Calu3 (cell line): ENCODE measurements around the gene SLC25A29. TPM values are rescaled to one million over a fixed set of nuclear protein-coding genes. Genes with fewer than 3 reads are reported as not detected.
"Not testable (repeated sequence)": the region's sequence is repeated elsewhere in the genome, so short reads cannot be mapped to it uniquely, and the experiment has no call there.

Source experiments
- BruUV-seq: library from RNA; stranded (reverse); fragments of 400-500 nt; replicated peaks from 2 replicates; lab custom pipeline; 2021; lab: Mats Ljungman, UMichigan
- CTCF ChIA-PET: fragments of 300-600 bp; sonication (Branson Sonifier 250); formaldehyde crosslinking; loops from one replicate; lab custom pipeline; 2022; ENCODE audit warnings: antibody characterized with exemption; lab: Charles Lee
- DNase-seq: peaks from one replicate; pipeline ENCODE4 v3.0.0; 2022
- H3K27ac Mint-ChIP-seq: one replicate; pipeline ENCODE4 v1.8.0; 2022; ENCODE audit warnings: mixed read lengths; ENCODE audit not compliant: unreplicated experiment
- H3K27me3 Mint-ChIP-seq: one replicate; pipeline ENCODE4 v1.8.0; 2022; ENCODE audit warnings: mixed read lengths; ENCODE audit not compliant: unreplicated experiment
- H3K36me3 Mint-ChIP-seq: one replicate; pipeline ENCODE4 v1.8.0; 2022; ENCODE audit warnings: mild to moderate bottlenecking, moderate library complexity, mixed read lengths; ENCODE audit not compliant: insufficient read depth, unreplicated experiment
- H3K4me1 Mint-ChIP-seq: one replicate; pipeline ENCODE4 v1.8.0; 2022; ENCODE audit warnings: mild to moderate bottlenecking, low read depth, mixed read lengths; ENCODE audit not compliant: unreplicated experiment
- H3K4me3 Mint-ChIP-seq: one replicate; pipeline ENCODE4 v1.8.0; 2022; ENCODE audit warnings: mild to moderate bottlenecking, low read depth, moderate library complexity, mixed read lengths; ENCODE audit not compliant: unreplicated experiment
- H3K9me3 Mint-ChIP-seq: one replicate; pipeline ENCODE4 v1.8.0; 2022; ENCODE audit warnings: low read depth, mixed read lengths; ENCODE audit not compliant: unreplicated experiment
- intact Hi-C: fragments of 100-400 bp; cut with micrococcal nuclease; formaldehyde crosslinking; loops from one replicate; pipeline ENCODE4 v1.10.0; 2022; ENCODE audit not compliant: unreplicated experiment
- total RNA-seq: library from RNA; stranded (reverse); gene quantifications from 2 replicates; pipeline ENCODE4 v1.2.3, GENCODE V29; 2022
- TF ChIP-seq, protein P1 (sequence below): fragments of 200-600 bp; IDR thresholded peaks from one replicate; pipeline ENCODE4 v1.8.0; 2022; ENCODE audit warnings: antibody characterized with exemption; ENCODE audit not compliant: unreplicated experiment

The SLC25A29 gene
- total RNA-seq, 1 experiment from 2014 or later: 68.4 TPM

GRCh38 chr14:100309028-100309737 lies 2.9 kb upstream of the SLC25A29 start:
- H3K36me3 Mint-ChIP-seq: peaks cover 31% of the 10 kb centered on the region
- CTCF ChIA-PET: interaction anchor here (0.7 kb wide), 1 partner anchor 215 kb away, joined by 4 read pairs; no protein-coding TSS in a partner anchor
- no peak overlapping the region for H3K4me3 Mint-ChIP-seq
- no peak overlapping the region for H3K27ac Mint-ChIP-seq
- H3K9me3 Mint-ChIP-seq: no peaks in the 10 kb centered on the region
- DNase-seq: no peak
- H3K27me3 Mint-ChIP-seq: peaks cover 19% of the 10 kb centered on the region
- intact Hi-C loops: loop anchor here (10.0 kb wide), 1 partner anchor 66 kb away; the partner anchor contains the start of gene WDR25
- TF ChIP-seq, protein P1, sequence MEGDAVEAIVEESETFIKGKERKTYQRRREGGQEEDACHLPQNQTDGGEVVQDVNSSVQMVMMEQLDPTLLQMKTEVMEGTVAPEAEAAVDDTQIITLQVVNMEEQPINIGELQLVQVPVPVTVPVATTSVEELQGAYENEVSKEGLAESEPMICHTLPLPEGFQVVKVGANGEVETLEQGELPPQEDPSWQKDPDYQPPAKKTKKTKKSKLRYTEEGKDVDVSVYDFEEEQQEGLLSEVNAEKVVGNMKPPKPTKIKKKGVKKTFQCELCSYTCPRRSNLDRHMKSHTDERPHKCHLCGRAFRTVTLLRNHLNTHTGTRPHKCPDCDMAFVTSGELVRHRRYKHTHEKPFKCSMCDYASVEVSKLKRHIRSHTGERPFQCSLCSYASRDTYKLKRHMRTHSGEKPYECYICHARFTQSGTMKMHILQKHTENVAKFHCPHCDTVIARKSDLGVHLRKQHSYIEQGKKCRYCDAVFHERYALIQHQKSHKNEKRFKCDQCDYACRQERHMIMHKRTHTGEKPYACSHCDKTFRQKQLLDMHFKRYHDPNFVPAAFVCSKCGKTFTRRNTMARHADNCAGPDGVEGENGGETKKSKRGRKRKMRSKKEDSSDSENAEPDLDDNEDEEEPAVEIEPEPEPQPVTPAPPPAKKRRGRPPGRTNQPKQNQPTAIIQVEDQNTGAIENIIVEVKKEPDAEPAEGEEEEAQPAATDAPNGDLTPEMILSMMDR: no peak
- peaks cover 16% of the 10 kb centered on the region for H3K4me1 Mint-ChIP-seq
- no TSS peak for BruUV-seq

- Mint-ChIP-seq H3K27me3 (peaks cover 19% of the 10 kb centered on the region), H3K4me1 (peaks cover 21% of the 10 kb centered on the region), H3K36me3 (peaks cover 32% of the 10 kb centered on the region)
- DNase-seq, H3K9me3 Mint-ChIP-seq, CTCF ChIA-PET, H3K4me3 Mint-ChIP-seq, BruUV-seq, H3K27ac Mint-ChIP-seq: not testable (repeated sequence)
- intact Hi-C loops: loop anchor here (10.0 kb wide), 1 partner anchor 66 kb away; the partner anchor contains the start of gene WDR25
Observed at GRCh38 chr14:100308427-100308792, 2.2 kb upstream of the SLC25A29 start.

DNA sequence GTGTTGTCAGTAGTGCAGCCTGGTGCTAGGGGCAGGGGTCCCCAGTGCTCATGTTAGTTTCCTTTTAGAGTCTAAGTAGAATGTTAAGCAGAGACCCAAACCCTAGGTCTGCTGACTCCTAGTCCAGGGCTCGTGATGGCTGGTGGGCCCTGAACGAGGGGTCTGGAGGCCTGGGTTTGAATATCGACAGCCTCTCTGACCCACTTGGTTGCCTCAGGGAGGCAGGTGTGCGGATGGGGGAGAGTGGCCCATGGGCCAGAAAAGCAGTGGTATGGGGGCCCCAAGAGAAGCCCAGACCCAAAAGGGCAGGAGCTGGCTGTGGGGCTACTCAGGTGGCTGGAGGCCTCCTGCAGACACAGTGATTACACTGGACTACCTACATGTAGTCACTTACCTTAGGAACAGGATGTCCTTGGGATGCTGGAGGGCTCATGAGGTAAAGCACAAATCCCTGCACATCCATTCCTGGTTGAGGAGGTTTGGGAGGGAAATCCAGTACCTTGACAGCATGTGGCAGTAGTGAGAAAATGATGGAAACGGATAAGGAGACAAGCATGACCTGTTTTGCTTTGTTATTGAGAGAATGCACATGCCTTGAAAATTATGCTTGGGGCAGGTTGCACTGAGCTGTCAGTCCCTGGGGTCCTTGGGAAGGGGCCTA lies 1.7 kb upstream of the SLC25A29 start:
- H3K9me3 Mint-ChIP-seq: no peaks in the 10 kb centered on the region
- H3K27ac Mint-ChIP-seq: no peak overlapping the region
- no peak for DNase-seq
- TF ChIP-seq, protein P1: no peak
- BruUV-seq: TSS peak; percentile 55
- peaks cover 26% of the 10 kb centered on the region for H3K4me1 Mint-ChIP-seq
- peaks cover 19% of the 10 kb centered on the region for H3K27me3 Mint-ChIP-seq
- CTCF ChIA-PET: no interaction called here
- H3K4me3 Mint-ChIP-seq: peak overlapping the region; percentile 80
- H3K36me3 Mint-ChIP-seq: peaks cover 37% of the 10 kb centered on the region
- intact Hi-C loops: loop anchor here (10.0 kb wide), 1 partner anchor 67 kb away; the partner anchor contains the start of gene WDR25

GRCh38 chr14:100306998-100307765 lies 938 bp upstream of the SLC25A29 start:
- H3K27ac Mint-ChIP-seq: no peak overlapping the region
- H3K36me3 Mint-ChIP-seq: peaks cover 38% of the 10 kb centered on the region
- H3K4me3 Mint-ChIP-seq: peak overlapping the region; percentile 80
- intact Hi-C loops: loop anchor here (10.0 kb wide), 1 partner anchor 68 kb away; the partner anchor contains the start of gene WDR25
- H3K27me3 Mint-ChIP-seq: peaks cover 13% of the 10 kb centered on the region
- no TSS peak for BruUV-seq
- peaks cover 32% of the 10 kb centered on the region for H3K4me1 Mint-ChIP-seq
- peak; percentile 28 for DNase-seq
- no peaks in the 10 kb centered on the region for H3K9me3 Mint-ChIP-seq
- TF ChIP-seq, protein P1: no peak
- CTCF ChIA-PET: no interaction called here
